B cell (primary cell): ENCODE measurements around the gene RERG. TPM values are rescaled to one million over a fixed set of nuclear protein-coding genes. Genes with fewer than 3 reads are reported as not detected.

ENCODE experiments used
- ATAC-seq: fragments of 200-7000 bp; cut with Tn5 transposase; one replicate; pipeline ENCODE4 v1.10.0; 2021; ENCODE audit warnings: low read depth, mild to moderate bottlenecking, moderate number of reproducible peaks, moderate library complexity
- CTCF ChIA-PET: fragments of 350-600 bp; sonication (Branson Sonifier 250); formaldehyde crosslinking; loops from one replicate; lab custom pipeline; 2021; ENCODE audit warnings: antibody characterized with exemption, inconsistent platforms; lab: Charles Lee
- POLR2A ChIA-PET: fragments of 350-600 bp; sonication (Branson Sonifier 250); formaldehyde crosslinking; loops from one replicate; lab custom pipeline; 2021; ENCODE audit warnings: antibody characterized with exemption; lab: Charles Lee
- DNase-seq: peaks from one replicate; pipeline ENCODE4 v3.0.0; 2013
- H2AFZ ChIP-seq: 2 replicates; pipeline ENCODE4 v1.6.1; 2012; ENCODE audit warnings: mild to moderate bottlenecking, low read depth, low read length; ENCODE audit not compliant: insufficient read depth, poor library complexity, severe bottlenecking
- H3K27ac ChIP-seq, 2 donors: 1 replicate in 1 of 2; 2 replicates in 1 of 2; pipeline ENCODE4 v1.5.1; 2012 to 2013; ENCODE audit warnings: low read length in 2 of 2, mild to moderate bottlenecking in 2 of 2, moderate library complexity in 1 of 2
- H3K27me3 ChIP-seq, 4 experiments: fragments of 200-600 bp in 1 of 4; sonication (generic) in 1 of 4; replicated peaks in 1 of 4; 1 replicate in 2 of 4; 2 replicates in 2 of 4; pipeline versions ENCODE4 v1.6.1 to v1.7.0; 2013 to 2016; ENCODE audit warnings: low read length in 3 of 4, mild to moderate bottlenecking in 2 of 4, mixed read lengths in 1 of 4, moderate library complexity in 1 of 4; ENCODE audit not compliant: insufficient read depth in 4 of 4, control insufficient read depth in 3 of 4; ENCODE audit errors: control extremely low read depth in 1 of 4
- H3K36me3 ChIP-seq, 2 experiments: replicated peaks in 1 of 2; 1 replicate in 1 of 2; 2 replicates in 1 of 2; pipeline versions ENCODE4 v1.6.1 to v1.7.1; 2013; ENCODE audit warnings: low read length in 1 of 2; ENCODE audit not compliant: insufficient read depth in 2 of 2, control insufficient read depth in 1 of 2; ENCODE audit errors: control extremely low read depth in 1 of 2, extremely low read depth in 1 of 2
- H3K4me1 ChIP-seq, 2 donors: fragments of 200-600 bp in 1 of 2; sonication (generic) in 1 of 2; 1 replicate in 1 of 2; 2 replicates in 1 of 2; pipeline versions ENCODE4 v1.5.1 to v1.6.1; 2013 to 2017; ENCODE audit warnings: low read length in 2 of 2; ENCODE audit not compliant: control insufficient read depth in 2 of 2, insufficient read depth in 2 of 2
- H3K4me2 ChIP-seq: replicated peaks from 2 replicates; pipeline ENCODE3; 2012; ENCODE audit warnings: mild to moderate bottlenecking, low read depth, low read length; ENCODE audit not compliant: poor library complexity, severe bottlenecking
- H3K4me3 ChIP-seq, 5 experiments: fragments of 200-600 bp in 1 of 5; sonication (generic) in 1 of 5; 1 replicate in 3 of 5; 2 replicates in 2 of 5; pipeline versions ENCODE4 v1.5.1 to v1.7.0; 2011 to 2016; ENCODE audit warnings: low read length in 4 of 5, mild to moderate bottlenecking in 4 of 5, low read depth in 2 of 5, control low read depth in 1 of 5, moderate library complexity in 1 of 5; ENCODE audit not compliant: insufficient read depth in 1 of 5; ENCODE audit errors: control extremely low read depth in 1 of 5, extremely low read depth in 1 of 5
- H3K79me2 ChIP-seq: fragments of 200-600 bp; sonication (generic); one replicate; pipeline ENCODE4 v1.6.0; 2016; ENCODE audit warnings: low read length; ENCODE audit not compliant: control insufficient read depth, insufficient read depth
- H3K9ac ChIP-seq: fragments of 200-600 bp; sonication (generic); 2 replicates; pipeline ENCODE4 v1.6.1; 2017; ENCODE audit warnings: mild to moderate bottlenecking, low read length, moderate library complexity
- H3K9me3 ChIP-seq, 3 donors: one replicate each; pipeline versions ENCODE4 v1.6.1 to v1.7.1; 2013; ENCODE audit warnings: low read length in 2 of 3; ENCODE audit not compliant: control insufficient read depth in 2 of 3, insufficient read depth in 1 of 3; ENCODE audit errors: control extremely low read depth in 1 of 3
- H4K20me1 ChIP-seq: 2 replicates; pipeline ENCODE4 v1.6.0; 2012; ENCODE audit warnings: mild to moderate bottlenecking, low read length; ENCODE audit not compliant: insufficient read depth, control insufficient read depth, poor library complexity, severe bottlenecking
- H3K27ac Mint-ChIP-seq: one replicate; pipeline ENCODE4 v1.8.0; 2021; ENCODE audit warnings: mixed read lengths
- H3K27me3 Mint-ChIP-seq: one replicate; pipeline ENCODE4 v1.8.0; 2021; ENCODE audit warnings: mixed read lengths
- H3K4me1 Mint-ChIP-seq: one replicate; pipeline ENCODE4 v1.8.0; 2021; ENCODE audit warnings: mixed read lengths
- H3K4me3 Mint-ChIP-seq: one replicate; pipeline ENCODE4 v1.8.0; 2021; ENCODE audit warnings: mixed read lengths
- H3K9me3 Mint-ChIP-seq: one replicate; pipeline ENCODE4 v1.8.0; 2022; ENCODE audit warnings: mixed read lengths; ENCODE audit not compliant: insufficient read depth
- EZH2 ChIP-seq: IDR thresholded peaks from 2 replicates; pipeline ENCODE4 v1.6.1; 2012; ENCODE audit warnings: borderline replicate concordance, low read depth, mild to moderate bottlenecking, moderate library complexity, low read length; ENCODE audit not compliant: insufficient read depth, poor library complexity, severe bottlenecking
- WGBS: methylation state at CpG from one replicate; pipeline ENCODE4 v1.1.5; 2013; ENCODE audit warnings: missing lambda C conversion rate; ENCODE audit not compliant: insufficient coverage; 5-methylcytosine and 5-hydroxymethylcytosine counted together
- intact Hi-C: fragments of 100-400 bp; cut with micrococcal nuclease; formaldehyde crosslinking; loops from one replicate; pipeline ENCODE4 v1.10.0; 2022
- polyA plus RNA-seq: library from polyadenylated mRNA; depleted of rRNA; stranded (reverse); fragments of >200 nt; gene quantifications from 2 replicates; pipeline ENCODE4 v1.2.3, GENCODE V29; 2012
- total RNA-seq, 2 donors: library from RNA; stranded (reverse); fragments of 120-200 nt in 1 of 2; gene quantifications; 1 replicate in 1 of 2; 2 replicates in 1 of 2; pipeline versions ENCODE4 v1.2.3 to v1.2.4, GENCODE V29; 2013 to 2022
- TF ChIP-seq, protein P1 (sequence below): fragments of 200-600 bp; IDR thresholded peaks from one replicate; pipeline ENCODE4 v1.8.0; 2022; ENCODE audit warnings: antibody characterized with exemption, mild to moderate bottlenecking

The RERG gene
- total and polyA plus RNA-seq, 2 donors (not counting 1 experiment from before 2014, with no cell fraction given) = not detected

DNA sequence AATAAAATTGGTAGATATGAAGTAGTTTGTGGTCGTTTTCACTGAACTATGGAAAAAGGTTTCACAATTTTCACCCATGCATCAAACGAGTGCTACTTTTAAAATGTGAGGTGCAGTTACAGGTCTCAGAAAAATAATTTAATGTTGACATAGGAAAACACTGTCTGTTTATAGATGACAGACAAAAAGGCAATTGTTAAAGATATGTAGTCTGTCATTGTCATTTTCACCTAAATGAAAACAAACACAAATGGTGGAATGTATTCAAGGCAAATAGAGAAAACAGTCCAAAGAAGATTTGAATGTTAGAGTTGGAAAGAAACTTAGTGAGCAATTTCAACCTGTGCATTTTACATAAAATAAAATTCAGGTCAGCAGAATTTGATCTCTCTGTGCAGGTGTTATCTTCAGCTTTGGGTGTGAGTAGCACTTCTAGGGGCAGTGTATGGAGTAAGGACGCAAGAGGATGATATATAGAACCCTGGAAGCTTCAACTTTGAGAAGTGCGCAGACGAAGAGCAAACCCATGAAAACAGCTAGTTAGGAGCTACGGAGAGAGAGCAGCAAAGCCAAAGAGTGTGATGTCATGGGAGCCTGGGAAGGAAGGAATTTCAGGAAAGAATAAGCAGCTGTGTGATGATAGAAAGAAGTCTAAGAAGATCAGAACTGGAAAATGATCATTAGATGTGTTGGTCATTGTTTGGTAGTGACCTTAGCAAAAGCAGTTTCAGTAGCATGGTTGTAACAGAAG is 6.2 kb downstream of the RERG start:
- no peaks in the 10 kb centered on the region for H3K9me3 Mint-ChIP-seq
- WGBS = 91% methylated on average over 4 of the region's 6 CpGs
- H3K4me2 ChIP-seq = no peak overlapping the region
- H3K9ac ChIP-seq = no peak overlapping the region
- TF ChIP-seq EZH2 = no peak
- TF ChIP-seq, protein P1, sequence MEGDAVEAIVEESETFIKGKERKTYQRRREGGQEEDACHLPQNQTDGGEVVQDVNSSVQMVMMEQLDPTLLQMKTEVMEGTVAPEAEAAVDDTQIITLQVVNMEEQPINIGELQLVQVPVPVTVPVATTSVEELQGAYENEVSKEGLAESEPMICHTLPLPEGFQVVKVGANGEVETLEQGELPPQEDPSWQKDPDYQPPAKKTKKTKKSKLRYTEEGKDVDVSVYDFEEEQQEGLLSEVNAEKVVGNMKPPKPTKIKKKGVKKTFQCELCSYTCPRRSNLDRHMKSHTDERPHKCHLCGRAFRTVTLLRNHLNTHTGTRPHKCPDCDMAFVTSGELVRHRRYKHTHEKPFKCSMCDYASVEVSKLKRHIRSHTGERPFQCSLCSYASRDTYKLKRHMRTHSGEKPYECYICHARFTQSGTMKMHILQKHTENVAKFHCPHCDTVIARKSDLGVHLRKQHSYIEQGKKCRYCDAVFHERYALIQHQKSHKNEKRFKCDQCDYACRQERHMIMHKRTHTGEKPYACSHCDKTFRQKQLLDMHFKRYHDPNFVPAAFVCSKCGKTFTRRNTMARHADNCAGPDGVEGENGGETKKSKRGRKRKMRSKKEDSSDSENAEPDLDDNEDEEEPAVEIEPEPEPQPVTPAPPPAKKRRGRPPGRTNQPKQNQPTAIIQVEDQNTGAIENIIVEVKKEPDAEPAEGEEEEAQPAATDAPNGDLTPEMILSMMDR = no peak
- DNase-seq (no peak), ATAC-seq (no peak)
- H3K4me1 Mint-ChIP-seq = no peaks in the 10 kb centered on the region
- no peak overlapping the region for H3K27ac Mint-ChIP-seq
- CTCF ChIA-PET = interaction anchor here (0.5 kb wide), 1 partner anchor 369 kb away, joined by 3 read pairs; no protein-coding TSS in a partner anchor
- H2AFZ ChIP-seq = no peak overlapping the region
- no peaks in the 10 kb centered on the region for H3K9me3 ChIP-seq
- H3K4me1 ChIP-seq = no peaks in the 10 kb centered on the region
- H3K4me3 ChIP-seq = no peak overlapping the region
- no peak overlapping the region for H3K4me3 Mint-ChIP-seq
- H4K20me1 ChIP-seq = no peaks in the 10 kb centered on the region
- H3K27me3 Mint-ChIP-seq = peaks cover 17% of the 10 kb centered on the region
- peaks cover 0 to 8% (median 3%) of the 10 kb centered on the region in 4 experiments for H3K27me3 ChIP-seq
- intact Hi-C loops = loop anchor here (5.0 kb wide), 1 partner anchor 218 kb away; no protein-coding TSS in a partner anchor
- H3K27ac ChIP-seq = no peak overlapping the region
- H3K79me2 ChIP-seq = no peaks in the 10 kb centered on the region
- no peaks in the 10 kb centered on the region for H3K36me3 ChIP-seq
- POLR2A ChIA-PET = no interaction called here

- Mint-ChIP-seq H3K27me3 (peaks cover 17% of the 10 kb centered on the region), H3K27ac (no peak overlapping the region), H3K4me3 (no peak overlapping the region), H3K9me3 (no peaks in the 10 kb centered on the region), H3K4me1 (no peaks in the 10 kb centered on the region)
- no peak overlapping the region for H3K4me3 ChIP-seq
- no peaks in the 10 kb centered on the region for H3K9me3 ChIP-seq
- intact Hi-C loops = no loop called here
- no peaks in the 10 kb centered on the region for H4K20me1 ChIP-seq
- ATAC-seq = no peak
- no peak overlapping the region for H2AFZ ChIP-seq
- H3K36me3 ChIP-seq = no peaks in the 10 kb centered on the region
- DNase-seq = no peak
- H3K27me3 ChIP-seq = no peaks in the 10 kb centered on the region
- H3K4me1 ChIP-seq = no peaks in the 10 kb centered on the region
- H3K79me2 ChIP-seq = no peaks in the 10 kb centered on the region
- TF ChIP-seq, protein P1 = no peak
- TF ChIP-seq EZH2 = no peak
- CTCF ChIA-PET = interaction anchor here (0.7 to 0.9 kb wide), 3 partner anchors 8 to 217 kb away, joined by 3 to 6 read pairs (median 3); partner anchors contain the start of gene RERG
- WGBS = no CpG with 5 or more reads among the region's 2 CpGs
- H3K27ac ChIP-seq = no peak overlapping the region
- no peak overlapping the region for H3K9ac ChIP-seq
- H3K4me2 ChIP-seq = no peak overlapping the region
- POLR2A ChIA-PET = no interaction called here
Observed at GRCh38 chr12:15212930-15213329, 8.3 kb downstream of the RERG start.
